Measurements from ENCODE around the gene GREB1L.

The GREB1L gene

DNA sequence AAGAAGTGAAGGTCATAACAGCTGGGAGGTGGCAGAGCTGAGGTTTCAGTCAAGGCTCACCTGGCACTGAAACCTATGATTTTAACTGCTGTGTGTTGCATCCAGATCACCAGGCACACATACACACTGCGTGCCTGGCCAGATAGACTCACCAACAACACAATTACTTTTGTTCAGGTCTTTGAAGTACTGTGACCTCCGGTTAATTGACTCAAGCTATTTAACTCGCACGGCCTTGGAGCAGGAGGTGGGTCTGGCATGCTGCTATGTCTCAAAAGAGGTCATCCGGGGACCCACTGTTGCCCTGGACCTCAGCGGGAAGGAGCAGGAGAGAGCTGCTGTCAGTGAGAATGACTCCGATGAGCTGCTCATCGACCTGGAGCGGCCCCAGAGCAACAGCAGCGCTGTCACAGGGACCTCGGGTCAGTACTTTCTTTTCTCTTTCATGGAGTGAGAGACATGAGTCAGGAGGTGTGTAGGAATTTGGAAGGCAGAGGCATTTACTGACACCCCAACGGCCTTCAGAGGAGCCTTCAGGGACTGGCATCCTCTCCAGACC lies 254.3 kb downstream of the GREB1L start:
- DNase-seq, result no peak

DNA sequence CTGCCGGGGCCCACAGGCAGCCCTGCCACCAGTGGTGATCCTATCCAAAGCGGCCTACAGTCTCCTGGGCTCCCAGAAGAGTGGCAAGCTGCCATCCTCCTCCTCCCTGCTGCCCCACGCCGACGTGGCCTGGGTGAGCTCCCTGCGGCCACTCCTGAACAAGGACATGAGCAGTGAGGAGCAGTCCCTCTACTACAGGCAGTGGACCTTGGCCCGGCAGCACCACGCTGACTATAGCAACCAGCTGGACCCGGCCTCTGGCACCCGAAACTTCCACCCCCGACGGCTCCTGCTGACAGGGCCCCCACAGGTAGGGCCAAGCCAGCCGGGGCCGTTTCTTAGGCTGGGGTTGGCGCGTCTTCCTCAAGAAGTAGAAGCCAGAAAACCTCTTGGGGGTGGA lies 258.0 kb downstream of the GREB1L start:
- DNase-seq, result no peak

DNA sequence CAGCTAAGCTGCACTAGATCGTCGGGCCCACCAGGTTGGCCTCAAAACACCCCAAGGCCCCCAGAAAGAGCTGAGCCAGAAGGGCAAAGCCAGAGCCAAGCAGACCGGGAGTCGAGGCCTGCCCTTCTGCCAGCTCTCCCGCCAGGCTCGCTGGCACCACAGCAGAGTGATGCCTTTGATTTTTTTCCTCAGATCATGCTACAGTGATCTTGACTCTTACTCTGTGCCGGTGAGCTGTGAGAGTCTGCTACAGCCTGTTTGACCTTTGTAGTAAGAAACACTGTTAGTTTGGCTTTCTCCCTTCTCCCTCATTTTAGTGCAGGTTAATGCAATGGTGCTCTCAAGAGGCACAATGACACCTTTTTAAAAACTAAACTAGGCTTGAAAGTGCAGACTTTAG lies 260.6 kb downstream of the GREB1L start:
- DNase-seq, result no peak

DNA sequence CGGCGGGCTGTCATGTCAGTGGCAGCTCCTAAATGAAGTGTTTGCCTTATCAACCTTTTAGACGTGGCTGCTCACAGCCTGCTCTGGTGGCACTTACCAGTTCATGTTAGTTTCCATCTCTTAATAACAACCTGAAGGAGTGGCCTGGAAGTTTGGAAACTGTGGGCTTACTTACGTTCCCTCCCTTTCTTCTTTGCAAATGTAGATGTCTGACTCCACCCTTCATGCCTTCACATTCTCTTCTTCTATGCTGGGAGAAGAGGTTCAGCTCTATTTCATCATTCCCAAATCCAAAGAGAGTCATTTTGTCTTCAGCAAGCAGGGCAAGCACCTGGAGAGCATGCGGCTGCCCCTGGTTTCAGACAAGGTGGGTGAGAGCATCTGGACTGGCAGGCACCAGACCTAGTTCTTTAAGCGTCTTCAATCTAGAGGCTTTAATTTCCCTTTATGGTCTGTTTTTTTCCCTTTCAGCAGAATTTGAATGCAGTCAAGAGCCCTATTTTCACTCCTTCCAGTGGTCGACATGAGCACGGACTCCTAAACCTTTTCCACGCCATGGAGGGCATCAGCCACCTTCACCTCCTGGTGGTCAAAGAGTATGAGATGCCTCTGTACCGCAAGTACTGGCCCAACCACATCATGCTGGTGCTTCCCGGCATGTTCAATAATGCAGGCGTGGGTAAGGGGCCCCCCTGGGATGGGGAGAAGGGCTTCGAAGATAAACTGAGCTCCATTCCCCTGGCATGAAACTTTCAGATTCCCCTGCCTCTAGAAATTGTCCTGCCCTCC lies 266.1 kb downstream of the GREB1L start:
- no peak for DNase-seq

DNA sequence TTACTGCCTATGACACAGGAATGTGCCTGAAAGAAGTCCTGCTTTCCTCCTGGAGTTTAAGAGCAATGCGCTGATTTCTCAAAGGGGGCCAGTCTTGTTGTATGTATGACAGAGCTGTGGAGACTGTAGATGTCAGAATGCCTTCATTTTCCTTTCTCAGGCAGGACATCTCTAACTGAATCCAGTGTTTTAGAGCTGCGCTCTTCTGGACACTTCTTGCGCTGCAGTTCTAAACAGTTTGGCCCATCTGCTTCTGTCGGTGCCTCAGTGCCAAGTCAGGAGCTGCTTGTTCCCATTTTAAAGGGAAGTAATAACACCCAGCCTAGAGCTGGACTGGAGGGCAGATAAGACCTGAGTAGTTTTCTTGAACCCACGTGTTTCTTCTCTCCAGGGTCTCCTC lies 267.0 kb downstream of the GREB1L start:
- DNase-seq, result no peak

DNA sequence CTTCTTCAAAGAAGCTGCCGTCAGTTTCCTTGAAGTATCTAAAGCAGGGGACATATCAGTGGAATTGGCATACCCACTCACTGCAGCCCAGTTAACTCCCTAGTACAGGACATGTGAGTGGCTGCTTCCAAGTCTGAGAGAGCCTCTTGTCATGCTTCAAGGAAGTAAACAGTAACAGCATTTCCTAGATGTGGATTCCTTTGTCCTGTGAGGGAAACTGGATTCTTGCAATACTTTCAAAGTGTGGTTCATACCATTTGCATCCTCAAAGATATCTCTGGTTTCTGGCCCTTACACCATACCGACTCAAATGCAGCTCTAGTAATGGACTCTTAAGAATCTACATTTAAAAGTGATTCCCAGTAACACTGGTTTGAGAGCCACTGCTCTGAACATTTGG lies 271.3 kb downstream of the GREB1L start:
- DNase-seq, result no peak

DNA sequence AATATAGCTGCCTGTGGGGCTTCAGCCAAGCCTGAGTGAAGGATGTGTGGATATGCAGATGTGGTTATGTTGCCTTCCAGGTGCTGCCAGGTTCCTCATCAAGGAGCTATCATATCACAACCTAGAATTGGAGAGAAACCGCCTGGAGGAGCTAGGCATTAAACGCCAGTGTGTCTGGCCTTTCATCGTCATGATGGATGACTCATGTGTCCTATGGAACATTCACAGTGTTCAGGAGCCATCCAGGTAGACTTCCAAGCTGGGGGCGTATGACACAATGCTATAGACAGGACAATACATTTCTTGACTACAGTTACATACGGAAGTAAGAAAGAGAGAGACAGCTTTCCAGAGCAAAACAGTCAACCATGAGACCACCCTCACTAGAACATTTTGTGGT lies 271.7 kb downstream of the GREB1L start:
- no peak for DNase-seq

DNA sequence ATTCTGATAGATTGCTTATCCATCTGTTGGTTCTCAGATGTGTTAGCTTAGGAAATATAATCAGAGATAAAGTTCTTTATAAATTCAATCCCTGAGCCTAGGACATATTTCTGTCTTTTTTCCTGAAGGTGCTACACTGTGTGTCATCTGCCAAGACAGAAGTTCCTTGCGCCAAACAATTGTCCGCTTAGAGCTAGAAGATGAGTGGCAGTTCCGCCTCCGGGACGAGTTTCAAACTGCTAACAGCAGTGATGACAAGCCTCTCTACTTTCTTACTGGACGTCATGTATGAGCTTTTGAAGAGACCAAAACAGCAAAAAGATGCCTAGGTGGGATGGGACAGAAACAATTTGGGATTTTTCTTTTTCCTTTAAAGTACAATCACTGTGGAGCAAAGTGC lies 280.5 kb downstream of the GREB1L start:
- DNase-seq, result no peak

DNA sequence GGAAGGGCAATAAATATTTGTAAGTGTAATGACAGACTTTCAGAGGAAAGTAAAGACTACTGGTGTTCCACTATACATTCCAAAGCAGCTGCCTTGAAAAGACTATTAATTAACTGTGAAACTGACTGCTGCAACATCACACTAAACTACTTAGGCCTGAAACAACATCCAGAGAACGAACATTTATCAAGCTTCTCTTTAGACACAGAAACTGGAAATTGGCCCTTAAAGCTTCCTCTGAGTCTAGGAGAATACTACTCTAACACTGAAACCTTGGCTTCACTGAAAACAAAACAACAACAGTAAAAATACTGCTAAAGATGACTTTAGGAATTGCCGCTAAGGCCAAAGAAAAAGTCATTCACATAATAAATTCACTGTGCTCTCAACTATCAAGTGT lies 283.9 kb downstream of the GREB1L start:
- DNase-seq, result no peak

DNA sequence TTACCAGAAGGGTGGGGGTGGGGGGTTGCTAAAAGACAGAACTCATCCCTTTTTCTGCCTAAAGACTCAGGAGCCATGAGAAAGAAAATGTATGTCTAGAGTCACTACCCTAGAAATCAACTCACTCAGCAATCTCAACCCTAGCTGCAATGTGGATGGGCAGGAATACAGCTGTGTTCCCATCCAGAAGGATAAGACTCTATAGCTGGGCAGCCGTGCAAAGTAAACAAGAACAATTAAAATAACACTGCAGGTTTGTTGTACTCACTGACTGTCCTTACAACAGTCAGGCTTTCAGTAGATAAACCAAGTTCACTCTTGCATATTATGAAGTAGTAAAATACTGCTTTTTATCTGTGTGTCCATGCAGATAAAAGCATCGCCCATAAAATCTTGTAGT lies 284.4 kb downstream of the GREB1L start:
- DNase-seq, result no peak

DNA sequence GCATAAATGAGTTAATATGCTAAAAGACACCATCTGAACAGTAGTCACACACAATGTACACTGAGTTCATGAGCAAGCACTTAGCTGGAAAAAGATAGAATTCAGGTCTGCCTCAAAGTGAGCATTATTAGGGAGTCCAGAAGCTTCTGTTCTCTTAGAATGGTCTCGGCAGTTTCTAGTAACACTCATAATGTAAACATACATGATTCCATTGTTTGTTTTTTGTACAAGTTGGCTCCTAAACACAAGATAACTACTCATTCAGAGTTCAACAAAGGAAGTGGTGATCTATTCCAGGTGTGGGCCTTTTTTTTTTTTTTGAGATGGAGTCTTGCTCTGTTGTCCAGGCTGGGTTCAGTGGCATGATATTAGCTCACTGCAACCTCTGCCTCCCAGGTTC lies 292.3 kb downstream of the GREB1L start:
- no peak for DNase-seq

DNA sequence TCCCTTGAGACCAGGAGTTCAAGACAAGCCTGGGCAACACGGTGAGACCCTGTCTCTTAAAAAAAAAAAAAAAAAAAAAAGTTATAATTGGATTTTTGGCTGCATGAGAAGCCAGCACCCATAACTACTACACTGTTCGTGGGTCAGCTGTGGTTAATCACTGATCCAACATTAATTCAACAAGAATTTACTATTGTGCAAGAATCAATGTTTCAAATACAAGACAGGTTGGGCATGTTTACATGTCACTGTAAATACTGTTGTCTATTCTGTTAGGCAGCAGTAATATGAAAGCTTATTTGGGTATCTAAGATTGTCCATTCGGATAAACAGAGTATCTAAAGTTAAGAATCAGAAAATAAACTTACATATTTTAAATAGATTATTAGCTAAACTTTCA lies 296.2 kb downstream of the GREB1L start:
- no peak for DNase-seq

DNA sequence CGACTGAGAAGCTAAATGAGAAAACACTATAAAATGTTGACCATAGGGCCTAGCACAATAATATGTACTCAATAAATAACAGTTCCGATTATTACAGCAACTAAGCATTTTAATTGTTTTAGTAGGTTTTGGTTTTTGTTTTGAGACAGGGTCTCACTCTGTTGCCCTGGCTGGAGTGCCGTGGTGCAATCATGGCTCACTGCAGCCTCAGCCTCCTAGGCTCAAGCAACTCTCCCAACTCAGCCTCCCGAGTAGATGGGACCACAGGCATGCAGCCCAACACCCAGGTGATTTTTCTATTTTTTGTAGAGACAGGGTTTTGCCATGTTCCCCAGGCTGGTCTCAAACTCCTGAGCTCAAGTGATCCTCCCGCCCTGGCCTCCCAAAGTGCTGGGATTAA lies 304.4 kb downstream of the GREB1L start:
- no peak for DNase-seq

DNA sequence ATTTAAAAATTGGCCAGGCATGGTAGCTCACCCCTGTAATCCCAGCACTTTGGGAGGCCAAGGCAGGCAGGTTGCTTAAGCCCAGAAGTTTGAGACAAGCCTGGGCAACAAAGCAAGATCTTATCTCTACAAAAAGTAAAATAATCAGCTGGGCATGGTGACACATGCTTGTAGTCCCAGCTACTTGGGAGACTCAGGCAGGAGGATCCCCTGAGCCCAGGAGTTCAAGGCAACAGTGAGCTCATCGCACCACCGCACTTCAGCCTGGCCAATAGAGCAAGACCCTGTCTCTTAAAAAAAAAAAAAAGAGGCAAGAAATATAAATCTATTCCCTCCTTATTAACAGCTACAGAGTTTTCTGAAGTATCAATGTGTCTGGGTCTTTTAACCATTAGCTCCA lies 306.6 kb downstream of the GREB1L start:
- no peak for DNase-seq

DNA sequence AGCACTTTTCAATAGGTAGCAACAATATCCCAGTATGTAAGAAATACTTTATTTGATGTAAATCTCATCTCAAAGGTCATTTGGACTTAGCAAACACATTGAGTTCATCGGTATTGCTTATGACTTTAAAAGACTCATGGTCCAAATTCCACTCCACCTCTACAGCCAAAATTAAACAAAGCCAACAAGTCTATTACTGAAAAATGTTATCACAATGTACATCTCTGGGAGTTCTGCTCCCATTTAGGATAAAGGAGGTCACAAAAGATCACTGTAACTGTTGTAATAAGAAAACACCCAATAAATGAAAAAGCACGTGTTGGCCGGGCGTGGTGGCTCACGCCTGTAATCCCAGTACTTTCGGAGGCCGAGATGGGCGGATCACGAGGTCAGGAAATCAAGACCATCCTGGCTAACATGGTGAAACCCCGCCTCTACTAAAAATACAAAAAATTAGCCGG lies 308.5 kb downstream of the GREB1L start:
- DNase-seq, result no peak

DNA sequence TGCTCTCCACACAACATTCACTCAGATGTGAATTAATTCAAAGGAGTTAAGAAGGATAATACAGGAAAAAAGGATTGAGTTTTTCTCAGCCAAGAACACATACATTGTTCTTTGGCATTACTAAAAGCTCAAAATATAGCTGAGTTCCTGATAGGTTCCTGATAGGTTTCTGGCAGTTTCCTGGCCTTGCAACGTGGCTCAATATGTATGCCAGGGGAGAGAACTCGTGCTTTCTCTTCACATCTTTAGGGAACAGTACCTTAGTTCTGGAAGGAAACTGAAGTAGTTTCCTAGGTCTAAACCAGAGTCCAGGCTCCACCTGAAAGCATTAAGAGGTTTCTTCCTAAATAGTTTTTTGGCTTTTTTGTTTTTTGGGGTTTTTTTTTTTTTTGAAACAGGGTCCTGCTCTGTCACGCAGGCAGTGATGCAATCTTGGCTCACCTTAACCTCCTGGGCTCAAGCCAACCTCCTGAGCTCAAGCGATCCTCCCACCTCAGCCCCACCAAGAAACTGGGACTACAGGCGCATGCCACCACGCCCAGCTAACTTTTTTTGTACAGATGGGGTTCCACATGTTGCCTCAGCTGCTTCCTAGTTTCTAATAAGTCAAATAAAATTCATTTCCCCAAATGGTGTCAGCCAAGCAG lies 315.7 kb downstream of the GREB1L start:
- DNase-seq, result no peak

DNA sequence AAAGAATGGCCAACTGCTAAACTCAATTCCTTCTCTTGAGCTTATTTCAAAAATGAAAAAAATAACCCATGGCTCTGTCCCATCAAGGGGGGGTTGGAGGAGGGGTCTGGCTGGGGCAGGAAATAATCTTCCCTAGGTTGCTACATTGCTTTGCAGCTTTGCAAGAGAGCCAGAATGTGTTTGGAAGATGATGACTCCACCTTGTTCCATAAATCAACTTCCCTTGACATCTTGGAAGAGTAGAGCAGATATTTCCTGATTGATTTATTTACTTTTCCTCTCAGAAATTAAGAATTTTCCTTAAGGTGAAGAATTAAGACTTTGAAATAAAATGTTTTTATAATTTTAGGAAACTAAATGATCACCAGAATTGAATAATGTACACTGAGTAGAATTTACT lies 317.2 kb downstream of the GREB1L start:
- DNase-seq, result no peak

DNA sequence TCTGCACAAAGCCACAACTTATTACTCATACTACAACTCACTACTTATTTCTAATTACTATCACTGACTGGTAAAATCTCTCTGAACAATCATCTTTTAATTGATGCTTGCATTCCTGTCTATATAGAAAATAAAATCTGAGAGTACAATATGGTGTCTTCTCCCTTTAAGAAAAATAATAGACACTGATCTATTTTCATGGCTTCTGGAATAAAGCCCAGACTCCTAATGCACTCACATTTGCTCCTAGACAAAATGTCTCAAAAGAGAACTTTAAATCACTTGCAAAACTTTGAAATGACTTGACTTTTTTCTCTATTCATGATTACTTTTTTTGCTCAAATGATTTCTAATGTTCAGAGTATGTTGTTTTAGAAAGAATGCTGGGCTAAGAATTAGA lies 329.7 kb downstream of the GREB1L start:
- no peak for DNase-seq

Data from activated effector memory CD4-positive, alpha-beta T cell treated with Interleukin-2 at 50 U/mL for 16 hours (primary cell).